GM12874 (cell line): ENCODE measurements around the gene BMF.

Experiments
- TF ChIP-seq, protein P1 (sequence below): IDR thresholded peaks from 2 replicates; pipeline ENCODE4 v1.5.1; 2011; ENCODE audit warnings: low read depth, mild to moderate bottlenecking, control low read depth, low read length, moderate library complexity; ENCODE audit not compliant: insufficient read depth

The BMF gene

DNA sequence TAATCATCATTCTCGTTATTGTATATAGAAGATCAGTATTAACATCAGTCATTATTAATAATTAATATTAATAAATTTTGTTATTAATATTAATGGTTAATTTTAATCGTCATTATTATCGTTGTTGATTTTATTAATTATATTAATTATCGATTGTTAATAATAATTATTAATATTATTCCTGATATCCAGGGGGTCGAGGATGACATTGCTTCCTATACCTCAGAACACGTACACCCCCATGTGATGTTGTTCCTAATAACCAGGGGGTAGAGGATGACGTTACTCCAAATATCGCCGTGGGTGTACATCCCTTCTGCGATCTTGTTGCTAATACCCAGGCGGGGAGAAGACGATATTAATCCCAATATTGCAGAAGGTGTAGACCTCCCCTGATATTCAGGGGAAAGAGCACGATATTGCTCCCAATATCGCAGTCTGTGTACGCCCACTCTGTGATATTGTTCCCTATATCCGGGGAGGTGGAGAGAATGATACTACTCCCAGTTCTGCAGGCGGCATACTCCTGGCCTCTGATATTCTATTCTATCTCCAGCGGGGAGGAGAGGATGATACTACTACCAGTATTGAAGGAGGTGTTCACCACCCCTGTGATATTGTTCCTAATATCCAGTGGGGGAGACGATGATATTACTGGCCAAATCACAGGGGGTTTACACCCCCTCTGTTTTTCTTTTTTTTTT, 22.3 kb upstream of the BMF start:
- TF ChIP-seq, protein P1, sequence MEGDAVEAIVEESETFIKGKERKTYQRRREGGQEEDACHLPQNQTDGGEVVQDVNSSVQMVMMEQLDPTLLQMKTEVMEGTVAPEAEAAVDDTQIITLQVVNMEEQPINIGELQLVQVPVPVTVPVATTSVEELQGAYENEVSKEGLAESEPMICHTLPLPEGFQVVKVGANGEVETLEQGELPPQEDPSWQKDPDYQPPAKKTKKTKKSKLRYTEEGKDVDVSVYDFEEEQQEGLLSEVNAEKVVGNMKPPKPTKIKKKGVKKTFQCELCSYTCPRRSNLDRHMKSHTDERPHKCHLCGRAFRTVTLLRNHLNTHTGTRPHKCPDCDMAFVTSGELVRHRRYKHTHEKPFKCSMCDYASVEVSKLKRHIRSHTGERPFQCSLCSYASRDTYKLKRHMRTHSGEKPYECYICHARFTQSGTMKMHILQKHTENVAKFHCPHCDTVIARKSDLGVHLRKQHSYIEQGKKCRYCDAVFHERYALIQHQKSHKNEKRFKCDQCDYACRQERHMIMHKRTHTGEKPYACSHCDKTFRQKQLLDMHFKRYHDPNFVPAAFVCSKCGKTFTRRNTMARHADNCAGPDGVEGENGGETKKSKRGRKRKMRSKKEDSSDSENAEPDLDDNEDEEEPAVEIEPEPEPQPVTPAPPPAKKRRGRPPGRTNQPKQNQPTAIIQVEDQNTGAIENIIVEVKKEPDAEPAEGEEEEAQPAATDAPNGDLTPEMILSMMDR = no peak

DNA sequence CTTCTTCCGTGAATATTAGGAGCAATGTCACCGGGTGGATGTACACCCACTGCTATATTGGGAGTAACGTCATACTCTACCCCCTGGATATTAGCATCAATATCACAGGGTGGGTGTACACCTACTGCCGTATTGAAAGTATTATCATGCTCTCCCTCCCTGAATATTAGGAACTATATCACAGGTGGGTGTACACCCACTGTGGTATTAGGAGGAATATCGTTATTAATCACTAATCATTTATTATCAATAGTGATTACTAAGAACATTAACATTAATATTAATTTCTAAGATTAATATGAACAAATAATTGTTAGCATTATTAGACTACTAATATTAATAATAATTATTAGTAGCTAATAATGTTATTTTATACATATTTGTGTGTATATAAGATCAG, 21.4 kb upstream of the BMF start:
- TF ChIP-seq, protein P1 = no peak

DNA sequence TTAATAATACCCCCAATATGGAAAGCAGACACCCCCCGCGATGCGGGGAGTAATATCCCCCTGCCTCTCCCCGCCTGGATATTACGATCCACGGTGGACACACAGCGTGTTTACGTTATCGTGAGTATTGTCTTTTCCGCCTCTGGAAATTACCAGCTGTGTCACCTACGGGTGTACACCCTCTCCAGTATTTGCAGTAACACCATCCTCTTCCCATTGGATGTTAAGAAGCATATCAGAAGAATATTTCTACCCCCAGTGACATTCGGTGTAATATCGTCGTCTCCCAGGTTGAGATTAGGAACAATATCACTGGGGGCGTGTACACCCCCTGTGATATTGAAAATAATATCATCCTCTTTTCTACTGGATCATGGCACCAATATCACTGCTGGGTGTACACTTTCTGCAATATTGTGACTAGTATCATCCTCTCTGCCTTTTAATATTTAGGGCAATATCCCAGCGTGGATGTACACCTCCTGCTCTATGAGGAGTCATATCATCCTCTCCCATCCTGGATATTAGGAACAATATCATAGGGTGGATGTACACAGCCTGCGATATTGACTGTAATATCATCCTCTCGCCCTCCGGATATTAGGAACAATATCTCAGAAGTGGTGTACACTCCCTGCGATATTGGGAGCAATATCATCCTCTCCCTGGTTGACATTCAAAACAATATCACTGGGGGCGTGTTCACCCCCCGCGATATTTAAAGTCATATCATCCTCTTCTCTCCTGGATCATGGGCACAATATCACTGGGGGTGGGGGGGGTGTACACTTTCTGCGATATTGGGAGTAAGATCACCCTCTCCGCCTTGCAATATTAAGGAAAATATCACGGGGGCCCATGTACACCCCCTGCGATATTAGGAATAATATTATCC, 20.3 kb upstream of the BMF start:
- TF ChIP-seq, protein P1 = no peak

- TF ChIP-seq, protein P1 = no peak
Measured at GRCh38 chr15:40125950-40126349, 17.3 kb upstream of the BMF start.

- TF ChIP-seq, protein P1 = no peak
Measured at GRCh38 chr15:40121911-40122638, 13.4 kb upstream of the BMF start.

DNA sequence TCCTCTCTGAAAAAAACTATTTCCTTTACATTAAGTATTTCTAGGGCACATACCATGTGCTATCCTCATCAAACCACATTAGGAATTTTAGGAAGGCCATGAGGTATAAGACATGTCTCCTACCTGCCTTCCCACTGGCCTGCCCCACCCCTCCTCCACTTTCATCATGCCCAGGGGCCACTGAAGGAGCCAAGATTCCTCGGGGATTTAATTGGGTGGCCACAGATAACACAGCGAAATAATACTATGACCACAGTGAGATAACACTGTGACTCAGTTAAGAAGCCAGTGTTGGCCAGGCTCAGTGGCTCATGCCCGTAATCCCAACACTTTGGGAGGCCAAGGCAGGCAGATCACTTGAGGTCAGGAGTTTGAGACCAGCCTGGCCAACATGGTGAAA, 9.8 kb upstream of the BMF start:
- TF ChIP-seq, protein P1 = no peak

DNA sequence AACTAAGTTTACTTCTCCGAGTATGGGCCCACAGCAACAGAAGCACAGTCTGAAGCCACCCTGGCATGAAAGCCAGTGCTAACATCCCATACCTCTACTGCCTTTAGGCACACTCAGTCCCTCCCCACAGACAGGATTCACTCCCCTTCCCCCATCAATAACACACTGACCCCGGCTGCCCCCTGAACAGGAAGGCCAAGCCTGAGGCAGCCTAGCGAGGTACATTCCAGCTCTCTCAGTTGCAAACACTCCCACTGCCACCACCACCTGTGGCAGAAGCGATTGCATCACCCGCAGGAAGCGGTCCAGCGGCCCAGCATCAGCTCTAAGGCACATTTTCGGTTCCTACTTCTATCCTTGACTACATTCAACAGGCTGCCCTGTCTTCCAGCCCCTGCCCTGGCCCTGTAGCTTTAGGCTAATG, 7.0 kb upstream of the BMF start:
- TF ChIP-seq, protein P1 = no peak
